H1 (cell line): ENCODE measurements around the gene SERPINA12. TPM values are rescaled to one million over a fixed set of nuclear protein-coding genes. Genes with fewer than 3 reads are reported as not detected.

Experiments used
- SIRT6 ChIP-seq: IDR thresholded peaks from one replicate; pipeline ENCODE4 v1.7.1; 2012; ENCODE audit warnings: low read length, inconsistent platforms
- SP4 ChIP-seq: IDR thresholded peaks from 2 replicates; pipeline ENCODE4 v1.6.1; 2012; ENCODE audit warnings: low read length, inconsistent platforms
- SUZ12 ChIP-seq: fragments of 200-600 bp; sonication (generic); IDR thresholded peaks from 2 replicates; pipeline ENCODE4 v1.6.1; 2012; ENCODE audit warnings: mild to moderate bottlenecking, inconsistent platforms, low read length, moderate library complexity, mixed read lengths
- polyA plus RNA-seq, 7 experiments: library from polyadenylated mRNA; depleted of rRNA in 3 of 7; stranded (reverse) in 5 of 7; unstranded in 2 of 7; fragments of >200 nt in 5 of 7; fragments of 200-250 nt in 2 of 7; gene quantifications; 1 replicate in 5 of 7; 2 replicates in 1 of 7; 4 replicates in 1 of 7; pipeline versions ENCODE4 v1.2.1 to v1.2.3, GENCODE V29; 2011 to 2013; ENCODE audit warnings: missing spikeins in 2 of 7, mixed read lengths in 2 of 7
- total RNA-seq: library from RNA; stranded (reverse); fragmentation: NEBNext Ultra II Directional; extraction: Animal tissue kit (Norgen Biotek cat#: 25700); gene quantifications from 2 replicates; pipeline ENCODE4 v1.2.1, GENCODE V29; 2021
- TF ChIP-seq, protein P1 (sequence below): IDR thresholded peaks from 2 replicates; pipeline ENCODE4 v1.6.1; 2012; ENCODE audit warnings: low read length, inconsistent platforms

SERPINA12 gene
- total and polyA plus RNA-seq, 2 of the 8 experiments (the other 6 are each of a cell fraction or from before 2014, with no cell fraction given): not detected

DNA sequence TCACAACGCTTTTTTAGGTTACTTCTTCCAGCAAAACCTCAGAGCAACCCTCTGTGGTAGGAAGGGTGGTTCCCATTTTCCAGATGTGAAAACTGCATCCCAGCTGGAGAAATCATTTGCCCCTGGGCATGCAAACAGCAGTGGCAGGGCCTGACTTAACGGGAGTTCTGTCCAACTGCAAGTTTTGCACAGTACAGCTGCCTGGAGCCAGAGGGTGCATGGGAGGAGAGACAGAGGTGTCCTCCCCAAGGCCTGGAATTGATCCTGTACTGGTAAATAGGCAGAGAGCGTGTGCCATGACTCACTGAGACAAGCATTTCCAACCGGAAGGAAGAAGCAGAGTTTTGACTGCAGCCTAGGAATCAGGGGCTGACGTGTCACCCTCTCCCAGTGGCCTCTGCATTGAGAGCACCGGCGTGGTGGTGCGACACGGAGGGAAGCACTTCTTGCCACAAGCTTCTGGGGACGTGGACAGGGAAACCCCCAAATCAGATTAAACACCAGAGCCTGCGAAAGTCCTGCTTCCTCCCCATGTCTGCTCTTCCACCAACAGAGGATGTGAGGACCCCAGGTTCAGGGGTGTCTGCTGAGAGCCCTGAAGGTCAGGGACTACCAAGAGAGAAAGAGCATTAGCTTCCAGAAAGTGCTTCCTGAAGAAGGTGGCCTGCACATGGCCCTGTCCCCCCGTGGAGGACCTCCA, 33.0 kb upstream of the SERPINA12 start (continued):
- TF ChIP-seq, protein P1, sequence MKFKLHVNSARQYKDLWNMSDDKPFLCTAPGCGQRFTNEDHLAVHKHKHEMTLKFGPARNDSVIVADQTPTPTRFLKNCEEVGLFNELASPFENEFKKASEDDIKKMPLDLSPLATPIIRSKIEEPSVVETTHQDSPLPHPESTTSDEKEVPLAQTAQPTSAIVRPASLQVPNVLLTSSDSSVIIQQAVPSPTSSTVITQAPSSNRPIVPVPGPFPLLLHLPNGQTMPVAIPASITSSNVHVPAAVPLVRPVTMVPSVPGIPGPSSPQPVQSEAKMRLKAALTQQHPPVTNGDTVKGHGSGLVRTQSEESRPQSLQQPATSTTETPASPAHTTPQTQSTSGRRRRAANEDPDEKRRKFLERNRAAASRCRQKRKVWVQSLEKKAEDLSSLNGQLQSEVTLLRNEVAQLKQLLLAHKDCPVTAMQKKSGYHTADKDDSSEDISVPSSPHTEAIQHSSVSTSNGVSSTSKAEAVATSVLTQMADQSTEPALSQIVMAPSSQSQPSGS: no peak
- TF ChIP-seq SIRT6 (no peak), SUZ12 (no peak), SP4 (no peak)
